ENCODE data around the gene ST6GALNAC4. TPM values are rescaled to one million over a fixed set of nuclear protein-coding genes. Genes with fewer than 3 reads are reported as not detected.
A peak's percentile ranks its signal among the peaks of the same experiment; 100 is the strongest.

The ST6GALNAC4 gene
- total and polyA plus RNA-seq, 9 of the 15 experiments (the other 6 are each of a cell fraction or from before 2014, with no cell fraction given) = 2.6 to 43.1 (median 15.4) TPM

GRCh38 chr9:127903557-127904475, 13.0 kb downstream of the ST6GALNAC4 start (continued):
- no peak for TF ChIP-seq USF2 (CRISPR knock-in tag; IDR thresholded peaks at IDR 0.05)
- TF ChIP-seq ZNF77 (CRISPR knock-in tag; IDR thresholded peaks at IDR 0.05) = no peak
- TF ChIP-seq ZNF165 (CRISPR knock-in tag; IDR thresholded peaks at IDR 0.05; ENCODE audit: borderline replicate concordance) = no peak
- peak; percentile 68 for TF ChIP-seq POLR2G (IDR thresholded peaks at IDR 0.05; ENCODE audit: low read depth, low read length)
- TF ChIP-seq FOXK1 (CRISPR knock-in tag; IDR thresholded peaks at IDR 0.05; ENCODE audit: borderline replicate concordance) = no peak
- no peak for TF ChIP-seq ZNF766 (CRISPR knock-in tag; conservative IDR thresholded peaks at IDR 0.05)
- no peak for TF ChIP-seq TFE3 (CRISPR knock-in tag; IDR thresholded peaks at IDR 0.05)
- TF ChIP-seq HMBOX1 (IDR thresholded peaks at IDR 0.05) = no peak
- TF ChIP-seq IRF2 (CRISPR knock-in tag; IDR thresholded peaks at IDR 0.05) = no peak
- no peak for TF ChIP-seq CHD7 (IDR thresholded peaks at IDR 0.05; ENCODE audit: low read depth, low read length)
- no peak for TF ChIP-seq ZNF263 (CRISPR knock-in tag; IDR thresholded peaks at IDR 0.05; ENCODE audit: borderline replicate concordance)
- peak; percentile 54 for TF ChIP-seq POLR2B (IDR thresholded peaks at IDR 0.05; ENCODE audit: low read depth, partially characterized antibody)
